Gastrocnemius medialis (tissue), 4 donors: ENCODE data around the gene PARD6G. TPM values are rescaled to one million over a fixed set of nuclear protein-coding genes. Genes with fewer than 3 reads are reported as not detected.

Source experiments
- ATAC-seq, 2 donors: fragments of 150-250 bp; one replicate each; pipeline ENCODE4 v1.9.1; 2016
- DNase-seq, 2 donors: peaks; one replicate each; pipeline ENCODE4 v3.0.0-alpha.2; 2019
- H3K27ac ChIP-seq, 4 donors: fragments of 200-600 bp; sonication (generic); 1 replicate in 1 of 4; 2 replicates in 3 of 4; pipeline ENCODE4 v1.5.1; 2016 to 2018; ENCODE audit warnings: mild to moderate bottlenecking in 2 of 4, moderate library complexity in 1 of 4
- H3K27me3 ChIP-seq, 3 donors: fragments of 200-600 bp; sonication (generic) in 2 of 3; 1 replicate in 1 of 3; 2 replicates in 2 of 3; pipeline versions ENCODE4 v1.5.1 to v1.6.0; 2016 to 2019; ENCODE audit warnings: mild to moderate bottlenecking in 1 of 3, moderate library complexity in 1 of 3
- H3K36me3 ChIP-seq, 2 donors: fragments of 200-600 bp; sonication (generic) in 1 of 2; one replicate each; pipeline ENCODE4 v1.5.1; 2017 to 2018
- H3K4me1 ChIP-seq, 2 donors: fragments of 200-600 bp; sonication (generic) in 1 of 2; one replicate each; pipeline ENCODE4 v1.5.1; 2016 to 2017; ENCODE audit warnings: mild to moderate bottlenecking in 2 of 2
- H3K4me3 ChIP-seq, 4 donors: fragments of 200-600 bp; sonication (generic) in 3 of 4; 1 replicate in 1 of 4; 2 replicates in 3 of 4; pipeline ENCODE4 v1.5.1; 2016 to 2019; ENCODE audit warnings: mild to moderate bottlenecking in 2 of 4
- H3K9me3 ChIP-seq, 3 donors: fragments of 200-600 bp; sonication (generic) in 2 of 3; 1 replicate in 1 of 3; 2 replicates in 2 of 3; pipeline ENCODE4 v1.5.1; 2016 to 2019
- CTCF ChIP-seq, 5 experiments: fragments of 450-650 bp in 3 of 5; fragments of 200-600 bp in 2 of 5; sonication (generic) in 2 of 5; IDR thresholded peaks in 4 of 5; conservative IDR thresholded peaks in 1 of 5; 1 replicate in 4 of 5; 2 replicates in 1 of 5; pipeline ENCODE4 v1.5.1; 2016 to 2019; ENCODE audit warnings: antibody characterized with exemption in 5 of 5, mild to moderate bottlenecking in 3 of 5, moderate library complexity in 3 of 5
- POLR2A ChIP-seq, 2 donors: fragments of 450-650 bp; IDR thresholded peaks; one replicate each; pipeline ENCODE4 v1.6.1; 2017; ENCODE audit warnings: antibody characterized with exemption in 2 of 2, mild to moderate bottlenecking in 2 of 2, moderate library complexity in 2 of 2
- in situ Hi-C, 4 donors: fragments of 200-750 bp; cut with MboI; loops; one replicate each; pipeline versions ENCODE4 v1.15.0 to v1.8.0; 2017; ENCODE audit warnings: low sequenced_read_pairs in 4 of 4
- intact Hi-C: fragments of 100-400 bp; cut with DNase I; formaldehyde crosslinking; loops from one replicate; pipeline ENCODE4 v1.15.1; 2023; ENCODE audit warnings: low total_unique reads
- total RNA-seq, 4 donors: library from RNA; depleted of rRNA; stranded (reverse); fragments of >200 nt; gene quantifications; one replicate each; pipeline versions ENCODE4 v1.1.0 to v1.2.3, GENCODE V29; 2016

PARD6G gene
- total RNA-seq, 4 donors from 2014 or later: 0.39 to 9.2 (median 0.48) TPM

- no peak overlapping the region for H3K27ac ChIP-seq
- H3K4me1 ChIP-seq: no peaks in the 10 kb centered on the region
- H3K4me3 ChIP-seq: no peak overlapping the region
- ATAC-seq (no peak), DNase-seq (no peak)
- H3K27me3 ChIP-seq: no peaks in the 10 kb centered on the region
- no peaks in the 10 kb centered on the region for H3K36me3 ChIP-seq
- intact Hi-C loops (no loop called here), in situ Hi-C loops (no loop called here)
- TF ChIP-seq POLR2A (IDR thresholded peaks at IDR 0.05) (no peak), CTCF (IDR thresholded peaks at IDR 0.05 in 4 of 5, conservative IDR thresholded peaks at IDR 0.05 in 1 of 5) (no peak)
- no peaks in the 10 kb centered on the region for H3K9me3 ChIP-seq
Measured at GRCh38 chr18:80205294-80205693, 42.0 kb downstream of the PARD6G start.

GRCh38 chr18:80204142-80204541 lies 43.2 kb downstream of the PARD6G start:
- Histone ChIP-seq H3K36me3 (no peaks in the 10 kb centered on the region), H3K9me3 (no peaks in the 10 kb centered on the region), H3K4me3 (no peak overlapping the region), H3K27me3 (no peaks in the 10 kb centered on the region), H3K27ac (no peak overlapping the region), H3K4me1 (no peaks in the 10 kb centered on the region)
- intact Hi-C loops: no loop called here
- in situ Hi-C loops: no loop called here
- DNase-seq: no peak
- no peak for ATAC-seq
- TF ChIP-seq CTCF (IDR thresholded peaks at IDR 0.05 in 4 of 5, conservative IDR thresholded peaks at IDR 0.05 in 1 of 5): no peak
- no peak for TF ChIP-seq POLR2A (IDR thresholded peaks at IDR 0.05)

GRCh38 chr18:80203249-80203648 lies 44.1 kb downstream of the PARD6G start:
- intact Hi-C loops (no loop called here), in situ Hi-C loops (no loop called here)
- Histone ChIP-seq H3K36me3 (no peaks in the 10 kb centered on the region), H3K4me1 (no peaks in the 10 kb centered on the region), H3K4me3 (no peak overlapping the region), H3K27ac (no peak overlapping the region), H3K27me3 (no peaks in the 10 kb centered on the region), H3K9me3 (no peaks in the 10 kb centered on the region)
- TF ChIP-seq CTCF (IDR thresholded peaks at IDR 0.05 in 4 of 5, conservative IDR thresholded peaks at IDR 0.05 in 1 of 5): no peak
- ATAC-seq (no peak), DNase-seq (no peak)

- no peak overlapping the region for H3K27ac ChIP-seq
- no peaks in the 10 kb centered on the region for H3K36me3 ChIP-seq
- DNase-seq (no peak), ATAC-seq (no peak)
- H3K4me1 ChIP-seq: peaks cover 0 to 3% of the 10 kb centered on the region in 2 donors
- H3K9me3 ChIP-seq: no peaks in the 10 kb centered on the region
- H3K27me3 ChIP-seq: no peaks in the 10 kb centered on the region
- in situ Hi-C loops (no loop called here), intact Hi-C loops (no loop called here)
- TF ChIP-seq CTCF (IDR thresholded peaks at IDR 0.05 in 4 of 5, conservative IDR thresholded peaks at IDR 0.05 in 1 of 5) (no peak), POLR2A (IDR thresholded peaks at IDR 0.05) (no peak)
- H3K4me3 ChIP-seq: no peak overlapping the region
Measured at GRCh38 chr18:80202264-80202998, 44.9 kb downstream of the PARD6G start.

- Histone ChIP-seq H3K4me1 (peaks cover 0 to 3% of the 10 kb centered on the region in 2 donors), H3K36me3 (no peaks in the 10 kb centered on the region), H3K27me3 (no peaks in the 10 kb centered on the region), H3K4me3 (no peak overlapping the region), H3K27ac (no peak overlapping the region), H3K9me3 (no peaks in the 10 kb centered on the region)
- in situ Hi-C loops (no loop called here), intact Hi-C loops (no loop called here)
- TF ChIP-seq POLR2A (IDR thresholded peaks at IDR 0.05) (no peak), CTCF (IDR thresholded peaks at IDR 0.05 in 4 of 5, conservative IDR thresholded peaks at IDR 0.05 in 1 of 5) (no peak)
- no peak for ATAC-seq
- no peak for DNase-seq
Measured at GRCh38 chr18:80201739-80202138, 45.6 kb downstream of the PARD6G start.
